Activated T-helper 1 cell treated with anti-CD3 and anti-CD28 coated beads, Interleukin-2, amount 50 U/mL, for 16 hours (primary cell): ENCODE data around the gene ELF1.
"Not testable (repeated sequence)": the region's sequence is repeated elsewhere in the genome, so short reads cannot be mapped to it uniquely, and the experiment has no call there.

ENCODE experiments used
- DNase-seq, 2 donors: peaks; one replicate each; pipeline ENCODE4 v3.0.0-alpha.2; 2020; ENCODE audit warnings: low read depth in 1 of 2, low spot score in 1 of 2

The ELF1 gene

GRCh38 chr13:40983259-40983658 lies 35.9 kb downstream of the ELF1 start:
- no peak for DNase-seq

- peak in 1 of 2 donors; percentile 37 for DNase-seq
Observed at GRCh38 chr13:40982772-40983171, 36.3 kb downstream of the ELF1 start.

GRCh38 chr13:40981949-40982348 lies 37.2 kb downstream of the ELF1 start:
- no peak for DNase-seq

GRCh38 chr13:40981361-40981760 lies 37.8 kb downstream of the ELF1 start:
- no peak for DNase-seq

- no peak for DNase-seq
Observed at GRCh38 chr13:40980461-40980860, 38.7 kb downstream of the ELF1 start.

GRCh38 chr13:40979232-40979631 lies 39.9 kb downstream of the ELF1 start:
- DNase-seq, result no peak

- DNase-seq, result not testable (repeated sequence)
Observed at GRCh38 chr13:40978109-40978508, 41.0 kb downstream of the ELF1 start.

- no peak for DNase-seq
Observed at GRCh38 chr13:40975441-40975840, 43.7 kb downstream of the ELF1 start.

GRCh38 chr13:40974460-40975407 lies 44.4 kb downstream of the ELF1 start:
- no peak for DNase-seq

GRCh38 chr13:40973409-40973808 lies 45.7 kb downstream of the ELF1 start:
- DNase-seq, result no peak

GRCh38 chr13:40971321-40971720 lies 47.8 kb downstream of the ELF1 start:
- DNase-seq, result no peak

- no peak for DNase-seq
Observed at GRCh38 chr13:40970803-40971202, 48.3 kb downstream of the ELF1 start.

GRCh38 chr13:40969169-40969901 lies 49.8 kb downstream of the ELF1 start:
- DNase-seq, result no peak

GRCh38 chr13:40968416-40969000 lies 50.6 kb downstream of the ELF1 start:
- no peak for DNase-seq

- DNase-seq, result no peak
Observed at GRCh38 chr13:40966298-40966697, 52.8 kb downstream of the ELF1 start.

- DNase-seq, result no peak
Observed at GRCh38 chr13:40963927-40964326, 55.2 kb downstream of the ELF1 start.

- DNase-seq, result no peak
Observed at GRCh38 chr13:40961826-40962225, 57.3 kb downstream of the ELF1 start.

GRCh38 chr13:40961214-40961613 lies 57.9 kb downstream of the ELF1 start:
- DNase-seq, result no peak

GRCh38 chr13:40960716-40961115 lies 58.4 kb downstream of the ELF1 start:
- DNase-seq, result no peak

- DNase-seq, result no peak
Observed at GRCh38 chr13:40958655-40959054, 60.5 kb downstream of the ELF1 start.

- no peak for DNase-seq
Observed at GRCh38 chr13:40946485-40946884, 72.6 kb downstream of the ELF1 start.

GRCh38 chr13:40943073-40943472 lies 76.0 kb downstream of the ELF1 start:
- no peak for DNase-seq
